Measurements from ENCODE around the gene DDX19B.

DNA sequence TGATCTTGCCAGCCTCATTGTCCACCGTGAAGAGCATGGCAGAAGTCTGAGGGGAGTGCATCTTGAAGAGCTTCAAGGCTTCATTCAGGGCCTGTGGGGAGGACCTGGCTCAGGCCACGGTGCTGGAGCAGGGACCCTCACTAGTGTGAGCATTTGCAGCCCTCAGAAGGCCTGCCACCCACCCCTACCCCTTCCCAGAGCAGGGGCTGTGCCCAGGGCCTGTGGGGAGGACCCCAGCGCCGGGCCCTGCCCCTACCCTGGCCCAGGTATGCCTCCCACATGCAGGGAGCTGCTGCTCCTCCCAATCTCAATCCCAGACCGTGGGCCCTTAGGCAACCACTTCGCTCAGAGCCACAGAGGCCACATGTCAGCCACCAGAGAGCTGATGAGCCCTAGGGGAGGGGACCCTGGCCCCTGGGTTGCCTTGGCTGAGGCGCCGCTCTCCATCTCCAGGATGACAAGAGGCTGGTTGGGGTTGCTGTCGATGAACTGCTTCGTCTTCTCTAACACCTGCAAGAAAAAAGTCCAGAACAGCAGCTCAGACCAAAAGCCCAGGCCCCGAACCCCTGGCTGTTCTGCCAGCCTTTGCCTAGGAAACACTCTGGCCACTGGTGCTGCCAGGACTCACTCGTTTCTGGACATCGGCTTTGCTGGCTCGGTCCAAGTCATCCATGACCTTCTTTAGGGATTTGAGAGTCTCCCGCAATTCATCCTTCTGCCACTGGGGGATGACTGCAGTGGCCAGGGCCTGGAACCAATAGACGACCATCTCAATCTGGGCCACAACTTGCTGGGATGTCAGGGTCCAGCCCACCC lies 45.5 kb upstream of the DDX19B start:
- TF ChIP-seq, protein P1, sequence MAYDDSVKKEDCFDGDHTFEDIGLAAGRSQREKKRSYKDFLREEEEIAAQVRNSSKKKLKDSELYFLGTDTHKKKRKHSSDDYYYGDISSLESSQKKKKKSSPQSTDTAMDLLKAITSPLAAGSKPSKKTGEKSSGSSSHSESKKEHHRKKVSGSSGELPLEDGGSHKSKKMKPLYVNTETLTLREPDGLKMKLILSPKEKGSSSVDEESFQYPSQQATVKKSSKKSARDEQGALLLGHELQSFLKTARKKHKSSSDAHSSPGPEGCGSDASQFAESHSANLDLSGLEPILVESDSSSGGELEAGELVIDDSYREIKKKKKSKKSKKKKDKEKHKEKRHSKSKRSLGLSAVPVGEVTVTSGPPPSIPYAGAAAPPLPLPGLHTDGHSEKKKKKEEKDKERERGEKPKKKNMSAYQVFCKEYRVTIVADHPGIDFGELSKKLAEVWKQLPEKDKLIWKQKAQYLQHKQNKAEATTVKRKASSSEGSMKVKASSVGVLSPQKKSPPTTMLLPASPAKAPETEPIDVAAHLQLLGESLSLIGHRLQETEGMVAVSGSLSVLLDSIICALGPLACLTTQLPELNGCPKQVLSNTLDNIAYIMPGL (CRISPR knock-in tag; IDR thresholded peaks at IDR 0.05): no peak
- no peak for TF ChIP-seq NCOA6 (IDR thresholded peaks at IDR 0.05)

Measured in K562 (cell line).